ENCODE data around the gene AFTPH.
A peak's percentile ranks its signal among the peaks of the same experiment; 100 is the strongest.
"Not testable (repeated sequence)": the region's sequence is repeated elsewhere in the genome, so short reads cannot be mapped to it uniquely, and the experiment has no call there.

AFTPH gene

DNA sequence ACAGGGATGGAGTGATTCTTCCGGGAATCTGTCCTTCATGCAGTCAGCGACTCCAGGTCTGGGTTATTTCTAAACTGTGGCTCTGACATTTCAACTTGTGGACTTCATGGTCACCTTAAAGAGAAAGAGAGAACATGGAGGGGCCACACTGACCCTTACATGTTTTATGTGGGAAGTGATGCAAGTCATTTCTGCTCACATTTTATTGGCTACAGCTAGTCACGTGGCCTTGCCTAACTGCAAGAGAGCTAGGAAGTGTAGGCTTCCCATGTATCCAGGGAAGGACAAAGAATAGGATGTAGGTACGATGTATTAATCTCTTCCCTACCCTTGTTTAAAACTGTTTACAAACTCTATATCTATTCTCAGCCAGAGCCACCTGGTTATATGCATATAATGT, 30.3 kb upstream of the AFTPH start:
- no peak for DNase-seq (ENCODE audit: low read depth)

DNA sequence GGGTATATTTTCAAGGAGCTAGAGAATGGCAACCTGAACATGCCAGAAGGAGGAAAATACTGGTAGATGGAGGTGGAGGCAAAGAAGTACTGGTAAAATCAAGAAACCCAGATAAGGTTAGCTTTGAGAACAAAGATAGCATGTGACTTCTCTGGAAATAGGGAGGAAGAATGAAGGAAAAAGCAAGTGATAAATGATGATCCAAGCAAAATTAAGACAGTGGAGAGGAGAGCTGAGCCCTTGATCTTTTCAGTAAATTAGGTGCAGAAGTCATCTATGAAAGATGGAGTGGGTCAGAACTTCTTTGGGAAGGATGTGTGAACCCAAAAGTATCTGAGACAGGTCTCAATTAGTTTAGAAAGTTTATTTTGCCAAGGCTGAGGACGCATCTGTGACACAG, 25.7 kb upstream of the AFTPH start:
- no peak for DNase-seq (ENCODE audit: low read depth)

DNA sequence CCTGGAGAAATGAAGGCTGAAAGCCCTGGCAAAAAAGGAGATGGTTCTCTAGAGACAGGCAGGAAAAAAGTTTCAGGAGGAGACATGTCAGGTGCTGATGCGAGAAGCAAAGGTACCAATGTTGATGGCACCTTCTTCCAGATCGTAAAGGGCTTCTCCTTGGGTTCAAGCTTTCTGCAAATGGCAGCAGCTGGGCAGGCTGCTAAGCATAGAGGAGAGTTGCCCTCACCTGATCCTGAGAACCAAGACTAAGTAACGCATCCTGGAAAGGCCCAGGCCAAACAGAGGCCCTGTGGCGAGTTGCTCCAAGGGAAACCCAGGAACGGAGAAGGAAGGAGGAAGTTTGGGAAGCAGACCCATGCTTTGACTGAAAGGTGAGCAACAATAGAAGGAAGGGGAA, 23.6 kb upstream of the AFTPH start:
- DNase-seq (ENCODE audit: low read depth): no peak

DNA sequence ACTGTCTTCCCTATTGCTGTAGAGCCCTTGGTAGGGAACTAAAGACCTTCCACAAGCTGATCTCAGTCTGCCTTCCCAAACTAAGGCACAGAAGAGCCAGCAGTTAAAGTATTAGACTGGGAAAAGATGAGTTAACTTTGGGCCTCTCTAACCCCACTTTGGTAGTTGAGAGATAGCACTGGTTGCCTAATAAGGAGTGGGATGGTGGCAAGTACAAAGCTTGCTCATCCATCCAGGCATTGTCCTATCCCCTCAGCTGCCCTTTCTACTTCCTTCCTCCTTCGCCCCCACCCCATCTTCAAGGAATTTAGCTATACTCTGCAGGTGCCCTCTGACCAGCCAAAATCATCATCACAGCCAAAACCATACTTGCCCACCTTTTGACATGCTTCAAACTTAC, 22.2 kb upstream of the AFTPH start:
- DNase-seq (ENCODE audit: low read depth): no peak

DNA sequence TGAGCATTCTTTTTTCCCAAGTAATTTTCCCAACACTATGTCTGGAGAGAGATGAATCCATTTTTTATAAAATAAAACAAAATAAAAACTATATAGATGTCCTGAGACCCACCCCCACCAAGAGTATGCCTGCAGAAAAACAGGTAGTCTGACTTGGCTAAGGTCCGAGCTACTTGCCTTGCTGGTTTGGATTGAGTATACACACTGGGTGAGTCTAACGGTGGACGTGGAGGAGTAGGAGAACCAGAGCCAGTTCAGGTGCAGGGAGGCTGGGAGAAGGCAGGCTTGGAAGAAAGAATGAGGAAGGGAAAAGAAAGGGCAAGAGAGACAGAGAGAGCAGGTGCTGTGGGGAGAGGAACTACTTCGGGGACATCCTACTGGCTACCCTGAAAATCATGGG, 21.3 kb upstream of the AFTPH start:
- no peak for DNase-seq (ENCODE audit: low read depth)

DNA sequence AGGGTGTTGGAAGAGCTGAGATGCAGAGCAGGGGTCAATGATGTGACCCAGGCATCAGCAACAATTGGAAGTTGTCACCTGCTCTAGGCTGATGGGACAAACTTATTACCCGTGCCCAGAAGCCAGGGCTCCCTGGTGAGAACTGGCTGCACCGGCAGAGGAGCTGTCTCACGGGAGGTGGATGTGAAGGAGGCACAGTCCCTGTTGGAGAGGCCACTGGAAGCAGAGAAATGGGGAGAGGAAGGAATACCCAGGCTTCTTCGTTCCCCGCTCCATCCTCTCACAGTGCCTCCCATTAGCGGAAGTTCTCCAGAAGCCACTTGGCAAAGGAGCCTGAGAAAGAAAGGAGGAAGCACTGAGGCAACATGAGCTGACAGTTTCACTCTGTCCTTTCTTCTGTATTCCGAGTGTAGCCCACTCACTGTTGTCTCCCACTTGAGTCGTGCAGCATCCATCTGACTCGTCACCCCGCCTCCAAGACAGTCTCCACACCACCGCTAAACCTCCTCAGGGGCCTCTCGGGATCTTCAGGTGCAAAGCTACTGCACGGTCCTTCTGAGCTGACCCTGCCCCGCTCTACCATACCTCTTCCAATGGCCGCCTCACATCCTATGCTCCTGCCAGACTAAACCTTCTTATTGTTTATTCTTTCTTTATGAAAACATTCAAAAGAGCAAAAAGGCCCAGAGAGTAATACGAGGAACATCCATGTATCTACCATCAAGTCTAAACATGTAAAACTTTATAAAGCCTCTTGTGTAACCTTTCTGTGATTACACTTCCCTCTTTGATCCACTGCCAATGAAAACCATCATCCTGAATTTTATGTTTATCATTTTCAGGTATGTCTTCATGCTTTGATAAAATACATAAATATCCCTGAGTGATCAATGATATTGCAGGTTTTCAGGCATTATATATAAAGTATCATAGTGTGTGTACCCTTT, 19.1 kb upstream of the AFTPH start:
- no peak for DNase-seq (ENCODE audit: low read depth)

DNA sequence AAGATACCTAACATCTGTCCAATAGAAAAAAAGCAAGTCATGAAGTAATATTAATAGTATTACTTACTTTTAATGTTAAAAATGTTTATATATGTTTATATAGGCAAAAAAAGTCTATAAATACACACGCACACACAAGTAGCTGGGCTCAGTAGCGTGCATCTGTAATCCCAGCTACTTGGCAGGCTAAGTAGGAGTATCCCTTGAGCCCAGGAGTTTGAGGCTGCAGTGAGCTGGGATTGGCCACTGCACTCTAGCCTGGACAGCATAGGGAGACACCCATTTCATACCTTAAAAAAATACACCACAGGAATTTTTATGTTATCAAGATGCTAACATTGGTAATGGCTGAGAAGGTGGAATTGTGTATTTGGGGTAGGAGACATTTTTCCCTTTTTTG, 17.4 kb upstream of the AFTPH start:
- DNase-seq (ENCODE audit: low read depth): no peak

DNA sequence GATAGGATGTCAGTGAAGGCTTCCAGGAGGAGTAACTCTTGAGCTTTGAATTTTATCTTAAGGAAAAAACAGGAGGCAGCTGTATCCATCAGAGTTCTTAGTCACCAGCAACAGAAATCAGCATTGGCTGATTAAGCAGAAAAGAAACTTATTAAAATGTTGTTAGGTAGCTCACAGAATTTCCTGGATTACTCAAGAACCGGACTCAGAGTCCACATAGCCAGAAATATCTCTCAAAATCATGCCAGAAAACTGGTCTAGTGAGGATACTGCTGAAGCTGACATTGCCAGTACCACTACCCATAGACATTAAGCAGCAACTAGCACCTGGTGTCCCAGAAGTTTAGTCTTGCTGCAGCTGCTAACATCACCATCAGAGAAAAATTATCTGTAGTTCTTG, 10.1 kb upstream of the AFTPH start:
- DNase-seq (ENCODE audit: low read depth): no peak

DNA sequence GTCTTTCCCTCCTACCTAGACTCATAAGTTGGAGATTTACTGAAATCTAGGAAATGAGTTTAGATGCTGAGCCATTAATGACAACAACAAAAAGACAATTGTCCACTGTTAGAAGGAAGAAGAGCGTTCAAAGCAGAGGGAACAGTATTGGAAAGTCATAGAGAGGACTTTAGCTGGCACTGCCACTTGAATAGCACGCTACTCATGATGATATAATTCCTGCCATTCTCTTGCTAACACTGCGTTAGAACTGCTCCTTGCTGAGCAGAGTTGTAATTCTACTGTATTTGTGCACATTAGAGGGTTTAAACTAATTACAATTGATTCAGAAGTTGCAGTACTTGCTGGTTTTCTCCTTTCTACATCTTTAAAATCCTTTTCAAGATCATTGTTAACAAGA, 9.0 kb upstream of the AFTPH start:
- no peak for DNase-seq (ENCODE audit: low read depth)

DNA sequence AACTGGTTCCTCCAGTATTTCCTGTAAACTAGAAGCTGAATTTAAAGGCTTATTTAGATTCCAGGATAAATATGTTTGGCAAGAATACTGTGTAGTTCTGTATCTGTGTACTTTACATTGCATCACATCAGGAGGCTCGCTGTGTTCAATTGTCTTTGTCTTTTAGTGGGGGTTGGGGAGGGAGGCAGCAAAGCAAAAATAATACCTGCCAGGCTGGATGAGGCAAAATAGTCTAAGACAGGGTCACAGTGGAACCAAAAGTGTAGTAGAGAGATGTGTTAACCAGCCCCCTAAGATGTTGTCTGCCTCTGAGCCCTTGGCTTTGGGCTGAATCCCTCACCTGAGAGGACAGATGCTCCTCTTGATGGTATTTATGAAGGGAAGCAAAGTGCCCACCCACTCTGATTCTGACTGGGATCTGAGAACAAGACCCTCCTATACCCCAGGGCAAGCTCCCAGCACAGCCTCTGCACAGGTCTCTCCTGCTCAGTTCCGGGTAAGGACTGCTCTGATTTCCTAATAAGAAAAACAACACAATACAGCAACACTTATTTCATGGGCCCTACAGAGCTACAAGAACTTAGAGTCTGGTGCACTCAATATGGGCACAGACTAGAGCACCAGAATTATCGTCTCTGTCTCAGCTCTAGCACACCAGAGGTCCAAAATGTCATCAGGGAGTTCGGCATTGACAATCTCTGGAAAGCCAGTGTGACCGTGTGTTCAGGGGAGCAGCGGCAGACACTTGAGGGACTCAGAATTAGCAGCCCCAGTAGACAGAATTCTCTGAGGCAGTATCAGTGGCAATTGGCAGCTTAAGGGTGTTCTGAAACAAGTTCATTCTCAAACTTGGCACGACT, 7.2 kb upstream of the AFTPH start:
- no peak for DNase-seq (ENCODE audit: low read depth)

DNA sequence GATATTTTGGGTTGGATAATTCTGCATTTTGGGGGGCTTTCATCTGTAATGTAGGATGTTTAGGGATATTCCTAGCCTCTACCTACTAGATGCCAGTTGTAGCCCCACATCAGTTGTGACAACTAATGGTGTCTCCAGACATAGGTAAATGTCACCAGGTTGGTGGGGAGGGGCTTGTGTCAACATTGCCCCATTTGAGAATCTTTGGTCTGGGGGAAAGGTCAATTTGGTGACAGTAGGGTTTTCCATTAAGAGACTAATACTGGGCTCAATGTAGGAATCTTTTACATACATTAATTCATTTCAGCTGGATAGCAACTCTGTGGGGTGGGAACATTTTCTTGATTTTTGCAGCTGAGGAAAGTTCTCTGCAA, 6.6 kb upstream of the AFTPH start:
- DNase-seq (ENCODE audit: low read depth): no peak

DNA sequence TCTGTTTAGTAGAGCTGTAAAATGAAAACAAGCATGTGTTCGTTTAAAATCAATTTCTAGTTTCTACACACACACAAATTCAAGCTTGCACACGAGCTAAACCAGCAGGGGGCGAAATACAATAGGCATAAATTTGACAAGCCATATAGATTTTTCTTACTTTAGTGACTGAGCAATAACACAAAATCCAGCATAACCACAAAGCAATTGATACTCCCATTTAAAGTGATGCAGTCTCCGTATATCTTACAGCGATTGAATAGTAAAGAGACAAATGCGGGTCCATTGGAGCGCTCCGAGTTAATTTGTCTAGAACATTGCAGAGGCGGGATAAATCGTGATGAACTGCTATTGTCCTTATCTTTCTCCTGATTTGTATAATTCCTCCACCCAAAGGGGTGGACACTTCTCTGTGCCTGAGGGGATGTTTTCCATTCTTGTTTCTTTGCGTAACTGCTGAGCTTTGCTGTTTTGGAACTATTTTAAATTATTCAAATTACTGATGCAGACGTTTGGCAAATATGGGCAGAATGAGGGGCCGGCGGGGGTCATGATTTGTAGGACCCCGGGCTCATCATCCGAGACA, 1.2 kb upstream of the AFTPH start:
- peak; percentile 39 for DNase-seq (ENCODE audit: low read depth)

DNA sequence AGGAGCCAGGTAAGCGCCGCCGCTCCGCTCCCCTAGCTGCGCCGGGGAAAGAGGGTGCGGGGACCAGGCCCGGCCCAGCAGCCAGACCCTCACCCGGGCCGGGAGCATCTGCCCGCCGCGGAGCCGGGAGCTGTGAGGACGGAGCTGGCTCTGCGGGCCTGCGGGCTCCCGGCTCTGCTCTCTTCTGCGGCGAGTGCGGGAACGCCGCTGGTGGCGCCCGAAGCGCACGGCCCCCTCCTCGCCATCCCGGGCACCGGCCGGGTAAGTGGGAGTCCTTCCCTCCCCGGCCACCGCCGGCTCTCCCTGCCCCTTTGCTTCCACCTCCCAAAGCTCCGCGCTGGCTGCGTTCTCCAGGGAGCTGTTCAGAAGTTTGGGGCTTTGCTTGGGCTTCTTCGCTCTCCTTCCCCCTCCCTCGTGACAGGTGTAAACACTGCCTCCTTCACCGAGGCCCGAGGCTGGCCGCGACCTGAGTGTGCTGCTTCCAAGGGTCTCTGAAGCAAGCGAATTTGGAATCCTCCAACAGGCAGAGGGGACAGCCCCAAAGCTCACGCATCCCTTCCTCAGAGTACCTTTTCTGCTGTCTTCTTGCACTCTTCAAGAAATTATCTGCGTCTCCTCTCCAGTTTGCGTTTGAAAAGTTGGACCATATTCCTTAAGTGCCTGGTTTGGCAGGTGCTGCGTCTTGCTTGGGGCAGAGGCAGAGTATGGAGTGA, 632 bp downstream of the AFTPH start:
- DNase-seq (ENCODE audit: low read depth): no peak

DNA sequence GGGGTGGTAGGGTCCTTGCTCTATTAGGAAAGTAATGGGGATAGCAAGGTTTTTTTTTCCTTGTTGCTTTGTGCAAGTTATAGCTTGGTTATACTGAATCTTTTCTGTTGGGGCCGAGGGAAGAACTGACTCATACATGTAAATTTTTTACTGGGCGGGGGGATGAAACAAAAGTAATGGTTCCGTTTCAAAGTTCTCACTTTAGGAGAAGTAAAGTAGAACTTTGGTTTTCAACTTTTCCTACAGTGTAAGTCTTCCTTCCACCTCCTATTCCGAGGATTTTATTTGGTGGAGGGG, 1.1 kb downstream of the AFTPH start:
- no peak for DNase-seq (ENCODE audit: low read depth)

DNA sequence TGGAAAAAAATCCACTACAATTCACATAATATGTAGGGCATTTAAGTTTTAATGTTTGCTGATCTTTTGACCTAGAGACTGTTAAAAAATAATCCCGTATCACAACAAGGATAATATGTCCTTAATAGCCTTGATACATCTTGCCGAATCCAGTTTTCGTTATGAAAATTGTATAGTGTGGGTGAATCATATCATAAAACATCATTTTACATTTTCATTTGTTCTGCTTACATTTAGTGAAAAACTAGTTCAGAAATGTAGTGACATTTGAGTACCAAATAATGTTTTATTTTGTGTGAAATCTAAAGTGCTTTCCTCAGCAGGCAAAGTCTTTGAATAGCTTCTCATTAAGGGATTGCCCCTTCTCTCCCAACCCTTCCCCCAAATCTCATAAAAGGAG, 1.9 kb downstream of the AFTPH start:
- DNase-seq (ENCODE audit: low read depth): no peak

DNA sequence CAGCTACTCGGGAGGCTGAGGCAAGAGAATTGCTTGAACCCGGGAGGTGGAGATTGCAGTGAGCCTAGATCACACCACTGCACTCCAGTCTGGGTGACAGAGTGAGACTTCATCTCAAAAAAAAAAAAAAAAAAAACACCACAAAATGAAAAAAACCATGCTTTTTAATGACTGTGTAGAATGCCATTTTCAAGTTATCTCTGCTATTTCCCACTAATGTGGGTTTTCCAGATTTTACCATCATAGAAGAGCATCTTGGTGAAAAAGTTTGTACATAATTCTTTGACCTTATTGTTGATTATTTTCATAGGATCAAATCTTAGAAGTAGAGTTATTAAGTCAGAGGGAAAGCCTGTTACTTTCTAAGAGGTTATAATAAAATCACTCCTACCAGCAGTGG, 6.8 kb downstream of the AFTPH start:
- not testable (repeated sequence) for DNase-seq (ENCODE audit: low read depth)

DNA sequence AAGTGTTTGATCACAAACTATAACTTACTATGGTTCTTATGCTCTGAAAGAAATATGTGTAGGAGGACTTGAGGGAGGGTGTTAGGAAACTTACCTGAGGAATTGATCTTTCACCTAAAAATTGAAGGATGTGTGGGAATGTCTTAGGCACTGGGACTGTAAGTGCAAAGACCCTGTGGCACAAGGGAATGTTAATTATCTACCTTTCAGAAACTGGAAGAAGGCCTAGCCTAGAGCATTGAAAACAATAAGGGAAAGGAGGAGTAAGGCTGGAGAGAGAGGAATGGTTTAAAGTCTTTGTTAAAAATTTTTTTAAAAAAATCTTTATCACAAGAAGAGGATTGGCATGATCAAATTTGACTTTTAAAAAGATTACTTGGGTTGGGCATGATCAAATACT, 7.9 kb downstream of the AFTPH start:
- DNase-seq (ENCODE audit: low read depth): no peak

DNA sequence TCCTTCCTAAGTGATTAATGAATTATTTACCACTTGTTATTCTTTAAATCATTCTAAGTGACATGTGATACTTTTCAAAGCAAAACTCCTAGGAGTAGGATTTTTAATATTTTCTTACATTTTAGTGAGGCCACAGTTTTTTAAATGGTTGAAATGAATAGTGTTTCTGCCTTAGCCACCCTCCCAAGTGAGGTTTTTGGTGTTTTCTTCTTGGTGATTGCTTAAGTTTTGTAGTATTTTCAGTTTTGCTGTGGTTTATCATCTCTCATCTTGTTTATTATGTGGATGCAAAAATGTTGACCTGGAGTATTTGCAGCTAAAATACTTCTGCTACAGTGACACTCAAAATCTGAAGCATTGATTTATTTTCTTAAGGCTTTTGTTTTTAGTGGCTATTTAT, 9.8 kb downstream of the AFTPH start:
- no peak for DNase-seq (ENCODE audit: low read depth)

DNA sequence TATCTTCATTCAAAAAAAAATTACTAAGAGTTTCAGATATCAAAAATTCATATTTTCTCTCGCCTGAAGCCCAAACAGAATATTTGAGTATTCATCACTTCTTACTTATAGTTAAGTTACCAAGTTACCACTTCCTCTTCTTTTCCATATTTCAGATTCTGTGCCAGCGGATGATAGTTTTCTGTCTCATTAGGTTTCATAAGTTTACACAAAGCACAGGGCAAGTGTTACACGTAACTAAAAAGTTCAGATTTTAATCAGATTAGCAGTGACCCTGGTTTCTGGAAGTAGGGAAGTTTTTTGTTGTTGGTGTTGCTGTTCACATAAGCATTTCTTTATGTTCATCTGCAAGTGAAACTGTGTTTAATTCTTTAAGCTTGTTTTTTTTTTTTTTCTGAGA, 10.2 kb downstream of the AFTPH start:
- DNase-seq (ENCODE audit: low read depth): no peak

DNA sequence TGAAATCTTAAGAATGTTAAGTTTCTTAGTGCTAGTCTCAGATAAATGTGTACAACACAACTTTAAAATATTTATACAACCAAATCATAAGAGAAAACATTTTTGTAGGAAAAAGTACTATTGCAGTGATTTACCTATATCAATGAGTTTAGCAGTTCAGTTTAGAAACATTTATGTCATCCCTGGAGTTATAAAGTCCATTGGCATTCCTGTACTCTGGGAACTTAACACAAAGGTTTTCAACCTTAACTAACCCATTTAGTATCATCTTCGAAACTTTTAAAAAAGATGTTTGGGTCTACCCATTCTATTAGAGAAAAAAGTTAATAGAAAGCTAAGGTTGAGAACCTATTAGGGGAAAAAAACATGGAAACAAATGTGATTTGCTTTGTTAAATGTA, 10.9 kb downstream of the AFTPH start:
- no peak for DNase-seq (ENCODE audit: low read depth)

DNA sequence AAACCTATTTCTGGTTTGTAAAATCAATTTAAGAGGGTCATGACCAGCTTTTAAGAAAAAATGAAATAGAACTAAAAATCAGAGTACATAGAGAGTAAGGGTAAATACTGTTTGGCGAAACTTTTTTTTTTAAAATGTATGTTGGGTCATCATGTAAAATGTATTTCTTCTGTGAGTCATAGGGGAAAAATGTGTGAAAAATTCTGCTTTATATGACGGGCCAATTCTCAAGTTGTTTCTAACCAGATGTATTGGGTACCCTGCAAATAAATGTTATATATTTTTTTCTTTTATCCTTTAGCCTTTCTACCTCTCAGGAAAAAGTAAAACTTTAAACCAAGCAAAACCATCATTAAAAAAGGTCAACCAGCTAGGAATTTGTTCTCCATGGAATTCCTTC, 13.9 kb downstream of the AFTPH start:
- no peak for DNase-seq (ENCODE audit: low read depth)

DNA sequence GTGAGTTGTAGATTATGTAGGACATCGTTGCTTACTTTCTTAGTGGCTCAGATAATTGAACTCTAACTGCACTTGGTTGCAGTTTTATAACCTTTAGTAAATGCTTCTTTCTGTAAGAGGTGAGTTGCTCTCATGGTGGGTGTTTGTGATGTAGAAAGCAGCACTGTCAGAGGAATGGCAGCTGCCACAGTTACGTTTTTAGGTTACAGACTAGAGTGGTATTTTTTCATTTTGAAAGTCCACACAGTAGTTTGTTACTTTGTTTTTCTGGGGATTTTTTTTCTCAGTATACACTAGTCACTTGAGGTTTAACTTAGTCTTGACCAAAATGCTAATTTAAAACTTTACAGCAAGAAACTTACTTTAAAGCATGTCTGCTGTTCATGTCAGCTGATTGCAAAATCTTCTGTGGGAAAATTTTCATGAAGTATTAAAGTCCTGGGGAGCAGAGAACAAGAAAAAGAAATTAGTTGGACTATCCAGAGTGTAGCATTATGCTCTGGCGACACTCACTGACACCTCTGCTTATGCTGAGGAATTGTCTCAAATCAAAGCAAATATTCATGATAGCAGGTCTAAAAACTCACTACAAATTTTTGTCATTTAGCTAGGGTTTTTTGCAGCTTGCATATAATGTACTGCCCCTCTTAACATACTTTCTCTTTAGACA, 14.8 kb downstream of the AFTPH start:
- no peak for DNase-seq (ENCODE audit: low read depth)
